PC-9 (cell line): Measurements from ENCODE around the gene UPK1A. TPM values are rescaled to one million over a fixed set of nuclear protein-coding genes. Genes with fewer than 3 reads are reported as not detected.

Source experiments
- BruUV-seq: library from RNA; stranded (reverse); fragments of 400-500 nt; replicated peaks from 2 replicates; lab custom pipeline; 2021; lab: Mats Ljungman, UMichigan
- CTCF ChIA-PET: fragments of 300-600 bp; sonication (Branson Sonifier 250); formaldehyde crosslinking; loops from one replicate; lab custom pipeline; 2022; ENCODE audit warnings: antibody characterized with exemption; lab: Charles Lee
- POLR2A ChIA-PET: fragments of 300-600 bp; sonication (Branson Sonifier 250); formaldehyde crosslinking; loops from one replicate; lab custom pipeline; 2022; ENCODE audit warnings: antibody characterized with exemption; ENCODE audit not compliant: unreplicated experiment; lab: Charles Lee
- DNase-seq, 2 experiments: peaks; one replicate each; pipeline versions ENCODE4 v3.0.0 to v3.0.0-alpha.2; 2015 to 2022; ENCODE audit warnings: mixed read lengths in 1 of 2
- H2AFZ ChIP-seq: fragments of 200-600 bp; sonication (generic); 2 replicates; pipeline ENCODE4 v1.8.1; 2017; ENCODE audit warnings: antibody characterized with exemption
- H3F3A ChIP-seq: fragments of 200-600 bp; sonication (generic); 2 replicates; pipeline ENCODE4 v1.8.1; 2017; ENCODE audit warnings: antibody characterized with exemption, mild to moderate bottlenecking, low read depth; ENCODE audit not compliant: insufficient read depth
- H3K27ac ChIP-seq: fragments of 200-600 bp; sonication (generic); 2 replicates; pipeline ENCODE4 v1.6.1; 2016; ENCODE audit warnings: mixed run types
- H3K27me3 ChIP-seq: fragments of 200-600 bp; sonication (generic); 2 replicates; pipeline ENCODE4 v1.6.1; 2016; ENCODE audit warnings: low read depth, mixed run types; ENCODE audit not compliant: insufficient read depth
- H3K36me3 ChIP-seq: fragments of 200-600 bp; sonication (generic); 2 replicates; pipeline ENCODE4 v1.6.1; 2016; ENCODE audit warnings: low read depth, mixed run types
- H3K4me1 ChIP-seq: fragments of 200-600 bp; sonication (generic); replicated peaks from 2 replicates; pipeline ENCODE4 v1.6.1; 2016; ENCODE audit warnings: mixed run types; ENCODE audit not compliant: insufficient read depth
- H3K4me2 ChIP-seq: fragments of 200-600 bp; sonication (generic); 2 replicates; pipeline ENCODE4 v1.6.1; 2017; ENCODE audit warnings: mixed run types
- H3K4me3 ChIP-seq: fragments of 200-600 bp; sonication (generic); 2 replicates; pipeline ENCODE4 v1.6.1; 2016; ENCODE audit warnings: mixed run types
- H3K79me2 ChIP-seq: fragments of 200-600 bp; sonication (generic); 2 replicates; pipeline ENCODE4 v1.6.1; 2017; ENCODE audit warnings: low read depth, mixed run types
- H3K9me2 ChIP-seq: fragments of 200-600 bp; sonication (generic); 2 replicates; pipeline ENCODE4 v1.8.1; 2017; ENCODE audit warnings: mild to moderate bottlenecking; ENCODE audit not compliant: insufficient read depth
- H3K9me3 ChIP-seq: fragments of 200-600 bp; sonication (generic); 2 replicates; pipeline ENCODE4 v1.8.1; 2016; ENCODE audit warnings: low read depth; ENCODE audit not compliant: insufficient read depth
- H4K20me1 ChIP-seq: fragments of 200-600 bp; sonication (generic); 2 replicates; pipeline ENCODE4 v1.8.1; 2017; ENCODE audit not compliant: insufficient read depth
- CTCF ChIP-seq: fragments of 200-600 bp; sonication (generic); conservative IDR thresholded peaks from 2 replicates; pipeline ENCODE4 v1.6.1; 2017; ENCODE audit warnings: mixed run types, antibody characterized with exemption, mild to moderate bottlenecking, moderate library complexity
- EZH2 ChIP-seq: fragments of 200-600 bp; sonication (generic); IDR thresholded peaks from 2 replicates; pipeline ENCODE4 v1.8.0; 2017; ENCODE audit warnings: antibody characterized with exemption, low read depth
- intact Hi-C: fragments of 100-400 bp; cut with micrococcal nuclease; formaldehyde crosslinking; loops from one replicate; pipeline ENCODE4 v1.10.0; 2022; ENCODE audit not compliant: unreplicated experiment
- total RNA-seq: library from RNA; stranded (reverse); gene quantifications from 2 replicates; pipeline ENCODE4 v1.2.3, GENCODE V29; 2021

Gene UPK1A
- total RNA-seq, 1 experiment from 2014 or later: 1.6 TPM

GRCh38 chr19:35637165-35637564, 29.2 kb upstream of the UPK1A start:
- peaks cover 6% of the 10 kb centered on the region; the same call in 1 of the 2 replicates for H3F3A ChIP-seq
- H3K27me3 ChIP-seq: no peaks in the 10 kb centered on the region
- H4K20me1 ChIP-seq: no peaks in the 10 kb centered on the region
- no peaks in the 10 kb centered on the region for H3K9me3 ChIP-seq
- ChIA-PET POLR2A (no interaction called here), CTCF (no interaction called here)
- BruUV-seq: no TSS peak
- H2AFZ ChIP-seq: no peak overlapping the region
- peaks cover 4% of the 10 kb centered on the region; the same call in 1 of the 2 replicates for H3K36me3 ChIP-seq
- no peaks in the 10 kb centered on the region for H3K79me2 ChIP-seq
- no peak overlapping the region for H3K4me2 ChIP-seq
- no peak for DNase-seq
- TF ChIP-seq CTCF (no peak), EZH2 (no peak)
- no peaks in the 10 kb centered on the region for H3K4me1 ChIP-seq
- no peak overlapping the region for H3K4me3 ChIP-seq
- H3K9me2 ChIP-seq: no peaks in the 10 kb centered on the region
- intact Hi-C loops: no loop called here
- no peak overlapping the region for H3K27ac ChIP-seq

GRCh38 chr19:35639321-35639639, 27.0 kb upstream of the UPK1A start:
- H3K27me3 ChIP-seq: no peaks in the 10 kb centered on the region
- no TSS peak for BruUV-seq
- no peak for TF ChIP-seq EZH2
- no peak for TF ChIP-seq CTCF
- intact Hi-C loops: no loop called here
- no peaks in the 10 kb centered on the region for H3K79me2 ChIP-seq
- no peak overlapping the region for H2AFZ ChIP-seq
- no peak overlapping the region for H3K27ac ChIP-seq
- peaks cover 13% of the 10 kb centered on the region; the same call in 1 of the 2 replicates for H3F3A ChIP-seq
- ChIA-PET CTCF (no interaction called here), POLR2A (no interaction called here)
- DNase-seq: no peak
- no peaks in the 10 kb centered on the region for H4K20me1 ChIP-seq
- H3K4me1 ChIP-seq: peaks cover 6% of the 10 kb centered on the region
- H3K9me2 ChIP-seq: no peaks in the 10 kb centered on the region
- H3K36me3 ChIP-seq: no peaks in the 10 kb centered on the region; the same call in 1 of the 2 replicates
- no peaks in the 10 kb centered on the region for H3K9me3 ChIP-seq
- no peak overlapping the region for H3K4me2 ChIP-seq
- no peak overlapping the region for H3K4me3 ChIP-seq

GRCh38 chr19:35639863-35640262, 26.5 kb upstream of the UPK1A start:
- Histone ChIP-seq H3K27me3 (no peaks in the 10 kb centered on the region), H3K27ac (no peak overlapping the region), H3K9me2 (no peaks in the 10 kb centered on the region), H3K79me2 (no peaks in the 10 kb centered on the region), H3K9me3 (no peaks in the 10 kb centered on the region), H3K4me2 (no peak overlapping the region), H2AFZ (no peak overlapping the region), H3K4me1 (peaks cover 6% of the 10 kb centered on the region), H3K4me3 (no peak overlapping the region), H4K20me1 (no peaks in the 10 kb centered on the region), H3F3A (peaks cover 16% of the 10 kb centered on the region; the same call in 1 of the 2 replicates), H3K36me3 (no peaks in the 10 kb centered on the region)
- BruUV-seq: no TSS peak
- ChIA-PET POLR2A (no interaction called here), CTCF (no interaction called here)
- no peak for DNase-seq
- intact Hi-C loops: loop anchor here (5.0 kb wide), 1 partner anchor 93 kb away; the partner anchor contains the start of gene TMEM147
- TF ChIP-seq EZH2: no peak
- no peak for TF ChIP-seq CTCF
